Ramos (cell line): Measurements from ENCODE around the gene WDR13.
"Not testable (repeated sequence)": the region's sequence is repeated elsewhere in the genome, so short reads cannot be mapped to it uniquely, and the experiment has no call there.

Experiments used
- in situ Hi-C: fragments of 300-500 bp; cut with MboI; formaldehyde crosslinking; loops from one replicate; pipeline ENCODE4 v1.14.3; 2022; ENCODE audit warnings: low sequenced_read_pairs; ENCODE audit not compliant: unreplicated experiment

The WDR13 gene

DNA sequence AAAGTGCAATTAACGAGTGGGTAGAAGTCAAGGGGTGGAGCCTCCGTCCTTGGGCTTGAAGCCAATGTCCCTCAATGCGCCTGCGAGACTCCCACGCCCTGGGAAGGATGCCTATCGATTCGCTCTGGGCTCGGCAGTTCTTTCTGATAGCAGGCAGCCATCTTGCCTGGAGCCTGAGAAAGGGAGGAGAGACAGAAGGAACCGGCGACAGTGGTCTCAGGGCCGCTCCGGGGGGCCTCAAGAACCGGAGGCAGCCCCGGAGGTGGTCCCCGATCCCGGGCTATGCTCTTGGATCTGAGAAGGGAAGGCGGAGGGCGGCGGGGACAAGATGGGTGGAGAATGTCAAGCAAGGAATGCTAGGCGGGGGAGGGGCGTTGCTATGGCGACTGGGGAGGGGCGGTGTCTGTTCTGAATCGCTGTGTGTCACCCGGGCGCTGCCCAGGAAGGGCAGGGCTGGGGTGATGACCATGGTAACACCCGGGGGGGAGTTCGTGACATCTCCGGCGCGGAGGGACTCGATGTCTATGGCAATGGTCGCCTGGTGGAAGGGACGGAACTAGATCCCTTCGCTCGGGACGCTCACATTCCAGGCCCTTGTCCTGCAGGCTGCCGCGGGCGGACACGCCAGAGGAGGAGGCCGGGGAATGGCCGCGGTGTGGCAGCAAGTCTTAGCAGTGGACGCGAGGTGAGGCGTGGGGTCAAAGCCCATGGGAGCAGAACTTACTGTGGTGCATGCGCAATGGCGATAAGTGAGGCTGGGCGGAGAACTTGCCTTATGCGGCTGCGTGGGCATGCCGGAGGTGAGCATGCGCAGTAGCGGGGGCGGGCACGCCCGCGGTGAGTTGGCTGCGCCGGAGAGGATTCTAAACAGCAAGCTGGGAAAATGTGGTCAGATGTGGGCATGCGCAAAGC lies at the start of gene WDR13:
Gene WDR13 (plus strand): TSS at position 140 of the 912 bp plus-strand sequence. CDS start 505 bp downstream, at position 645.
- in situ Hi-C loops, result no loop called here

- in situ Hi-C loops, result no loop called here
Measured at GRCh38 chrX:48548871-48549270, 48.4 kb upstream of the WDR13 start.

GRCh38 chrX:48555731-48556325 lies 41.5 kb upstream of the WDR13 start:
- in situ Hi-C loops, result not testable (repeated sequence)

GRCh38 chrX:48558271-48558670 lies 39.0 kb upstream of the WDR13 start:
- in situ Hi-C loops, result no loop called here

GRCh38 chrX:48559636-48560035 lies 37.7 kb upstream of the WDR13 start:
- in situ Hi-C loops, result no loop called here

- in situ Hi-C loops, result no loop called here
Measured at GRCh38 chrX:48560056-48560455, 37.2 kb upstream of the WDR13 start.

DNA sequence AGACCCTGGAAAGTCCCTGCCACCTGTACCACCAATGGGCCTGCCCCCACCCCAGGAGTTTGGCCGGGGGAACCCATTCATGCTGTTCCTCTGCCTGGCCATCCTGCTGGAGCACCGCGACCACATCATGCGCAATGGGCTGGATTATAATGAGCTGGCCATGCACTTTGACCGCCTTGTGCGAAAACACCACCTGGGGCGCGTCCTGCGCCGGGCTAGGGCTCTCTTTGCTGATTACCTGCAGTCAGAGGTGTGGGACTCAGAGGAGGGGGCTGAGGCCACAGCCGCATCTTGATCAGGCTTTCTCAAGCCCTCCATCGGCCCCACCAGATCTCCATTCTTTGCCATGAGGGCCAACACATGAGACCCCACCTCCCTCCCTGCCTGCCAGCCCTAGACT lies 36.6 kb upstream of the WDR13 start:
- in situ Hi-C loops, result no loop called here

DNA sequence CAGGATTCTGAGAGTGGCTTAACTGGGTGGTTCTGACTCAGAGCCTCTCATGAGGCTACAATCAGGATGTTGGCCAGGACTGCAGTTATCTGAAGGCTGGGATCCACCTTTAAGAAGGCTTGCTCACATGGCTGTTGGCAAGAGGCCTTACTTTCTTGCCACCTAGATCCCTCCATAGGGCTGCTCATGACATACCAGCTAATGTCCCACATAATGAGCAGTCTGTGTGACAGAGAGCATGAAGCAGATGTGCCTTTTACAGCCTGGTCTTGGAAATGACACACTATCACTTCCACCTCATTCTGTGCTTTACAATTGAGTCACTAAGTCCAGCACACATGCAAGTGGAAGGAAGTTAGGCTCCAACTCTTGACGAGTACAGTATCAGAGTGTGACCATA lies 27.3 kb upstream of the WDR13 start:
- in situ Hi-C loops, result no loop called here

DNA sequence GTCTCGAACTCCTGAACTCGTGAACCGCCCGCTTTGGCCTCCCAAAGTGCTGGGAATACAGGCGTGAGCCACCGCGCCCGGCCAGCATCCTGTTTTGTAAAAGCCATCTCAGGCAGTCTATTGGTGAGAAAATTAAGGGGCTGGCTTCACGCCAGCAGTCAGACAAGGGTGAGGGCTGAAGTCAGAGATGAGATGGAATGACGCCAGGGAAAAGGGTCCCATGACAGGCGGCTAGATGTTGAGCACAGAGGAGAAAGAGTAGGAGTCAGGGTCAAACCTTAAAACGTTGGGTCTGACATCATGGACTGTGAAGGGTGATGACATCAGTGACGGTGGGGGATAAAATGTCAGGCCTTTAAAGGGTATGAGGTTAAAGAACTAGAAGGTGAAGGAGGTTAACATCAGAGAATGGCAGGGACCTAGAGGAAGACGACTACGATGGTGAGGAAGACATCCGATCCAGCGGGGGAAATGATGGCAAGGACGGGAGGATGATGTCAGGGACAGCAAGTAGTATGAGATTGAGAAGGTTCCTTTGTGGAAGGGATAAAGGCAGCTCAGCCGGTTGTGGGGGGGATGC lies 23.5 kb upstream of the WDR13 start:
- in situ Hi-C loops, result no loop called here

DNA sequence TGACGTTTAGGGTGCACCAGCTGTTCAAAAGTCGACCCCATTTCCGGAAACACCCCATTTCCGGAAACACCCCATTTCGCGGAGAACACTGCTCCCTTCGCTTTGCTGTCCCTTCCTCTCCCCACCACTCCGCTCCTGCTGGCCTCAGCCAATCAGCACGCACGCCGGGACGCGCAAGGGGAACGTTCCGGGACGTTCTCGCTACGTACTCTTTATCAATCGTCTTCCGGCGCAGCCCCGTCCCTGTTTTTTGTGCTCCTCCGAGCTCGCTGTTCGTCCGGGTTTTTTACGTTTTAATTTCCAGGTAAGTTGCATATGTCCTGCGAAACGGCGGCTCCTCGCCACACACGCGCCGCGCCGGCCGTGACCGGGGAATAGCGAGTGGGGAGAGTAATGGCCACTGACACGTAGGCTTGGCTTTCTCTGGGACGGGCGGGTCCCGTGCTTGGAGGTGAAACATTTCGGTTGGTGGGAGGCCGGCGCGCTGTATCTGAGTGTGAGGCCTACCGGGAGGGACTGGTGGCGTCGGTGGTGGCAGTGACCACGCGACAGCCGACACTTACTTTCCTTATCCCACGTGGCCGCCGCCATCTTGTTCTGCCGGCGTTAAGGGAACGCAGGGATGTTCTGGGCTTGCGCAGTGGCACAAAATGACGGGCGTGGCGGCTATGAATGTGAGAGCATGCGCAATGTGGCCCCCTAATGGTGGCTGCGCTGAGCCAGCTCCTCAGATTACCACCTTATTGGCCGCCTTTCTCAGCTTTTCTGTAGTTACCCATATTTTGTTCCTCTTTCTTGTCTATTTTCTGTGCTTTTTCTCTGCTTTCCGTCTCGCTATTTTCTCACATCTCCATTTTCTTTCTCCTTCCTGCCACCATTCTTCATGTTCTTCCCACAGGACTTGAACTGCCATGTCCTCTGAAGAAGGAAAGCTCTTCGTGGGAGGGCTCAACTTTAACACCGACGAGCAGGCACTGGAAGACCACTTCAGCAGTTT lies 22.7 kb upstream of the WDR13 start, which contains the start of gene RBM3:
Gene RBM3 (plus strand): TSS at position 215 of the 997 bp plus-strand sequence. CDS start 697 bp downstream, at position 912.
- in situ Hi-C loops, result no loop called here

GRCh38 chrX:48575642-48576041 lies 21.6 kb upstream of the WDR13 start:
- in situ Hi-C loops, result no loop called here

DNA sequence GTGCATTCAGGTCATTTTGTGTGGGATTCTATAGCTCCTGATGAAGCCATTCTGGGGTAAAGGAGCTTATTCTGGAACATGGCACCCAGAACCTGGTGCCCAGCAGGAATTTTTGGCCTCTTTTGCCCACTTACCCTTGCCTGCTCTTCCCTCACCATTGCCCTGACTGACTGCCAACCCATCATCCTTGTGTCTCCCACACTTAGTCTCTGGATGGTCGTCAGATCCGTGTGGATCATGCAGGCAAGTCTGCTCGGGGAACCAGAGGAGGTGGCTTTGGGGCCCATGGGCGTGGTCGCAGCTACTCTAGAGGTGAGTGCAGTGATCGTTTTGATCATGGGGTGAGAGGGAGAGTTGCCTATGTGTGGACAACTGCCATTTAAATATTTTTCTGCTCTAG lies 21.2 kb upstream of the WDR13 start:
- in situ Hi-C loops, result no loop called here

GRCh38 chrX:48578661-48579128 lies 18.6 kb upstream of the WDR13 start:
- in situ Hi-C loops, result no loop called here

- in situ Hi-C loops, result no loop called here
Measured at GRCh38 chrX:48579259-48579658, 18.0 kb upstream of the WDR13 start.

DNA sequence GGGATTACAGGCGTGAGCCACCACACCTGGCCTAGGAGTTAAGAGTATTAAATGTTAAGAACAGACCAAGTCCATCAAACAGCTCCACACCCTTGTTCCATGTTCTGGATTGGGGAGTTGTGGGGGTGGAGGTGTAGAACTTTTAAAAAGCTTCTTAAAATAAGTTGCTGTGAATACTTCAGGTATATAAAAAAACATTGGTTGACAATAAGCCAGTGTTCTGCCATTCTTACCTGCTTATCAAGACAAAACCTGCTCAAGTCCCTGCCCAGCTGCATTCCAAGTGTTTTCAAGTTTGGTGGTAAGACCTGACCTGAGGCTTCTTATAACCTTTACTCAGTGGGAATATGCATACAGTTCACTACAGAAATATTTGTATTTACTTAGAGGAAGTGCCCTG lies 16.6 kb upstream of the WDR13 start:
- in situ Hi-C loops, result no loop called here

- in situ Hi-C loops, result no loop called here
Measured at GRCh38 chrX:48584698-48585097, 12.6 kb upstream of the WDR13 start.

- in situ Hi-C loops, result no loop called here
Measured at GRCh38 chrX:48589482-48590162, 7.7 kb upstream of the WDR13 start.

GRCh38 chrX:48590203-48591103 lies 6.8 kb upstream of the WDR13 start:
- in situ Hi-C loops, result no loop called here
